Measurements from ENCODE around the gene CDH23. TPM values are rescaled to one million over a fixed set of nuclear protein-coding genes. Genes with fewer than 3 reads are reported as not detected.

CDH23 gene
- total RNA-seq, 4 donors from 2014 or later = 0.72 to 4.1 (median 2.2) TPM

DNA sequence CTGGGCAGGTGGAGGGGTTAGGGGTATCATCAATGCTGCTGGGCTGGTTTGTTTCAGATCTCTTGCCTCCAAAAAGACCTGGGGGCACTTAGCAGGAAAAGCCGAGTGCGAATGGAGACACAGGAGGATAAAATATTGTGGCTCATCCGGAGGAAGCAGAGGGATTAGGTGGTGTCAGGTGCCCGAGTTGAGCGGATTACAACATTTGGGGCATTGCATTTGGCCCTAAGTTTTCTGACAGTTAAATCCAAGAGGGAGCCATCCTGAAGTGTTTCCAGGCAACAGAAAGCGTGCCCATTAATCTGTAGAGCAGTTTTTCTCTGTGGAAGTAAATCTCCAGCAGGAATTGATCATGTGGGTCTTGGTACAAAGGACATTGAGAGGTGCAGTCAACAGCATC lies 85.9 kb downstream of the CDH23 start:
- H3K4me3 ChIP-seq = no peak overlapping the region
- WGBS = 92% methylated on average over 6 of the region's 6 CpGs
- no peaks in the 10 kb centered on the region for H3K27me3 ChIP-seq
- no peak overlapping the region for H3K27ac ChIP-seq
- no peak for DNase-seq (ENCODE audit: low spot score in 2 of 2)
- no peaks in the 10 kb centered on the region for H3K9me3 ChIP-seq
- no peaks in the 10 kb centered on the region for H3K36me3 ChIP-seq
- TF ChIP-seq EP300 (IDR thresholded peaks at IDR 0.05) = no peak
- TF ChIP-seq, protein P1, sequence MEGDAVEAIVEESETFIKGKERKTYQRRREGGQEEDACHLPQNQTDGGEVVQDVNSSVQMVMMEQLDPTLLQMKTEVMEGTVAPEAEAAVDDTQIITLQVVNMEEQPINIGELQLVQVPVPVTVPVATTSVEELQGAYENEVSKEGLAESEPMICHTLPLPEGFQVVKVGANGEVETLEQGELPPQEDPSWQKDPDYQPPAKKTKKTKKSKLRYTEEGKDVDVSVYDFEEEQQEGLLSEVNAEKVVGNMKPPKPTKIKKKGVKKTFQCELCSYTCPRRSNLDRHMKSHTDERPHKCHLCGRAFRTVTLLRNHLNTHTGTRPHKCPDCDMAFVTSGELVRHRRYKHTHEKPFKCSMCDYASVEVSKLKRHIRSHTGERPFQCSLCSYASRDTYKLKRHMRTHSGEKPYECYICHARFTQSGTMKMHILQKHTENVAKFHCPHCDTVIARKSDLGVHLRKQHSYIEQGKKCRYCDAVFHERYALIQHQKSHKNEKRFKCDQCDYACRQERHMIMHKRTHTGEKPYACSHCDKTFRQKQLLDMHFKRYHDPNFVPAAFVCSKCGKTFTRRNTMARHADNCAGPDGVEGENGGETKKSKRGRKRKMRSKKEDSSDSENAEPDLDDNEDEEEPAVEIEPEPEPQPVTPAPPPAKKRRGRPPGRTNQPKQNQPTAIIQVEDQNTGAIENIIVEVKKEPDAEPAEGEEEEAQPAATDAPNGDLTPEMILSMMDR (IDR thresholded peaks at IDR 0.05) = no peak
- no peak for TF ChIP-seq POLR2A (IDR thresholded peaks at IDR 0.05)
- no peak for TF ChIP-seq POLR2AphosphoS5 (IDR thresholded peaks at IDR 0.05)
- no peaks in the 10 kb centered on the region for H3K4me1 ChIP-seq

DNA sequence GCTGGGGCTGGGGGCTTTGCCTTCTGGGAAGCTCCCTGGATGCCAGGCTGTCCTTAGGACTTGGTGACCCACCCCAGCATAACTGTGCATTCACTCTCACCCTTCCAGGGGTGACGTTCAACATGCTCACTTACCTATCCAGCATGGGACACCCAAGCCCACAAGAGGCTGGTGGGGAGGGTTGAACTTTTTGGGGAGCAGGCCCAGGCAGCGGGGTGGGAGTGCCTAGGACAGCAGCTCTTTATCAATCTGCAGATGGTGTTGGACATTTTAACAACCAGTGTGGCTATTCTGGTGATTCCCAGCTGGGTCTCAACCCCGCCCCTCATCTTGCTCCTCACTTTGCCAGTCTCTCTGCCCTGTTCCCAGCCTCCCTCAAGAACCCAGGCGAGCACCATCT lies 86.4 kb downstream of the CDH23 start:
- no peak for DNase-seq (ENCODE audit: low spot score in 2 of 2)
- no peaks in the 10 kb centered on the region for H3K9me3 ChIP-seq
- H3K36me3 ChIP-seq = no peaks in the 10 kb centered on the region
- H3K4me3 ChIP-seq = no peak overlapping the region
- H3K4me1 ChIP-seq = no peaks in the 10 kb centered on the region
- WGBS = 93% methylated on average over 4 of the region's 4 CpGs
- no peak overlapping the region for H3K27ac ChIP-seq
- H3K27me3 ChIP-seq = no peaks in the 10 kb centered on the region
- TF ChIP-seq, protein P1 (IDR thresholded peaks at IDR 0.05) = no peak
- TF ChIP-seq EP300 (IDR thresholded peaks at IDR 0.05) (no peak), POLR2AphosphoS5 (IDR thresholded peaks at IDR 0.05) (no peak), POLR2A (IDR thresholded peaks at IDR 0.05) (no peak)

DNA sequence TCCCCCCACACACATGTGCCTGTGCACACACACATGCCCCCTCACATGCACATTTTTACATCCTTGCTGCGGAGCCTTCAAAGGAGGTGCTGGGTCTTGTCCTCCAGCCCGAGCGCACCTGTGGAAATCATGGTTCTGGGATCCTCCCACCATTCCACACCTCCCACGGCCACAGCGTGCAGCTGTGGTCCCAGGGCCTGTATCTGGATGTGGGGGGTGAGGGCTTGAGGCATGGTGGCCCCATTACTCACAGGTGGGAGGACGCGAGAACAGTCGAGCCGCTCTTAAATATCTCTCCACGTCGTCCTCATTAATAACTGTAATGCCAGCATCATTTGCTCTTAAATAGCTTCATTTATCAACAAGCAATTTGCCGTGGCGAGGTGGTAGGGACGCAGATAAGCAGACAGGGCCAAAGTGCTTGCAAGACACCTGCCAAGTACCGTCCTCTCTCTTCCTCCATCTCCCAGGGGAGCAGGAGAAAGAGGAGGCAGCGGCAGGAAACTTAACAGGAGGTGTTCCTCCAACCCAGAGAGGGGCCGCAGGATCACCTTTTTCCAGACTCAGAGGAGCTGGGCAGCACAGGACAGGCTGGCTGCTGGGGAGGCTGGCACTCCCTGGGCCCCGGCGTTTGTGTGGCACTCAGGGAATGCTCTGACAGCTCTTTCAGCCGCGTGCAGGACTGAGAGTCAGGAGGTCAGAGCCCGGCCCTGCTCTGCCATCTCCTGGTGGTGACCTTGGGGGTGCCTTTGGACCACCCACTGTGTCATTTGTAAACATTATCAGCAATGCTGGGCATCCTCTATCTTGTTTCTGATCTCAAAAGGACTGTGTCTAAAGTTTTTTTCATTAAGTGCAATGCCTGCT lies 87.4 kb downstream of the CDH23 start:
- Histone ChIP-seq H3K27ac (no peak overlapping the region), H3K4me1 (no peaks in the 10 kb centered on the region), H3K9me3 (peaks cover 5% of the 10 kb centered on the region), H3K4me3 (no peak overlapping the region), H3K36me3 (no peaks in the 10 kb centered on the region), H3K27me3 (no peaks in the 10 kb centered on the region)
- no peak for DNase-seq (ENCODE audit: low spot score in 2 of 2)
- no peak for TF ChIP-seq POLR2A (IDR thresholded peaks at IDR 0.05)
- TF ChIP-seq, protein P1 (IDR thresholded peaks at IDR 0.05) = no peak
- TF ChIP-seq POLR2AphosphoS5 (IDR thresholded peaks at IDR 0.05) = no peak
- TF ChIP-seq EP300 (IDR thresholded peaks at IDR 0.05) = no peak
- 76% methylated on average over 16 of the region's 22 CpGs for WGBS

DNA sequence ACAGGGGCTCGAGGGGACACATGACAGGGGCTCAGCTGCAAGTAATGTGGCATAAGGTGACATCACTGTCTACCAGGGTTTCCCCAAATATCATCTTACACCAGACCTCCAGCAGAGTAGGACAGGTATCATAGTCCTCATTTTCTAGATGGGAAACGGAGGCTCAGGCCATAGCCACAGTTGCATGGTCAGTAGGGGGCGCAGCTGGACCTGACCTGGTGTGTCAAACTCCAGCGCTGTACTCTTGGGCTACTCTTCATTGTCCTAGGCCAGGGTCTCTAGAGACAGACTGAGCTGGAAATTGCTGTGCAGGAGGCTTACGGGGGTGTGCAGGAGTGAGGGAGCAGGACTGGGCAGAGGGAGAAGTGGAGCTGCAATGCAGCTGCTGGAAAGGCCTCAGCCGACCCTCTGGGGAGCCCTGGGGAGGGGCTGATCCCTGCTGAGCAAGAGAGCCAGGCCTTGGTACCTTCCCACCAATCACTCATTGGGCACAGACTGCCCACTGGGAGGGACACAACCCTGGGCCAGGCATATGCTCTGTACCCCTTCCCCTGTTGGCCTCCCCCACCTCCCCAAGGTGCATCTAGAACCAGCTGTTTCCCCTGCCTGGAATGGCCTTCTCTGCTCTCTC lies 89.9 kb downstream of the CDH23 start:
- Histone ChIP-seq H3K27me3 (no peaks in the 10 kb centered on the region), H3K9me3 (peaks cover 9% of the 10 kb centered on the region), H3K4me1 (no peaks in the 10 kb centered on the region), H3K27ac (no peak overlapping the region), H3K36me3 (no peaks in the 10 kb centered on the region), H3K4me3 (no peak overlapping the region)
- WGBS = 34% methylated on average over 4 of the region's 6 CpGs
- TF ChIP-seq, protein P1 (IDR thresholded peaks at IDR 0.05) = peak in 1 of 2 donors; percentile 37
- no peak for TF ChIP-seq POLR2A (IDR thresholded peaks at IDR 0.05)
- DNase-seq (ENCODE audit: low spot score in 2 of 2) = no peak

GRCh38 chr10:71487726-71488125 lies 91.0 kb downstream of the CDH23 start:
- Histone ChIP-seq H3K4me3 (no peak overlapping the region), H3K4me1 (no peaks in the 10 kb centered on the region), H3K27ac (no peak overlapping the region), H3K9me3 (peaks cover 9% of the 10 kb centered on the region), H3K27me3 (no peaks in the 10 kb centered on the region), H3K36me3 (no peaks in the 10 kb centered on the region)
- 95% methylated on average over 1 of the region's 1 CpG for WGBS
- DNase-seq (ENCODE audit: low spot score in 2 of 2) = no peak
- TF ChIP-seq POLR2A (IDR thresholded peaks at IDR 0.05) (no peak), POLR2AphosphoS5 (IDR thresholded peaks at IDR 0.05) (no peak), EP300 (IDR thresholded peaks at IDR 0.05) (no peak)
- TF ChIP-seq, protein P1 (IDR thresholded peaks at IDR 0.05) = no peak

Measured in suprapubic skin (tissue), 4 donors.